HCT116 (cell line): ENCODE results near the gene SEZ6L2.

Experiments
- CTCF ChIP-seq, 3 experiments: fragments of 200-600 bp in 1 of 3; sonication (generic) in 1 of 3; IDR thresholded peaks in 2 of 3; conservative IDR thresholded peaks in 1 of 3; 2 replicates each; pipeline ENCODE4 v1.5.1; 2012 to 2017; ENCODE audit warnings: low read depth in 2 of 3, low read length in 2 of 3, antibody characterized with exemption in 1 of 3, borderline replicate concordance in 1 of 3, control low read depth in 1 of 3, mild to moderate bottlenecking in 1 of 3, mixed read lengths in 1 of 3, mixed run types in 1 of 3, moderate library complexity in 1 of 3; ENCODE audit not compliant: insufficient read depth in 1 of 3
- POLR2A ChIP-seq: IDR thresholded peaks from 2 replicates; pipeline ENCODE4 v1.7.0; 2011; ENCODE audit warnings: borderline replicate concordance; ENCODE audit not compliant: insufficient read depth, insufficient read length; ENCODE audit errors: extremely low read depth

GRCh38 chr16:29926711-29927052 is 27.3 kb upstream of the SEZ6L2 start:
- TF ChIP-seq CTCF (IDR thresholded peaks at IDR 0.05 in 2 of 3, conservative IDR thresholded peaks at IDR 0.05 in 1 of 3; ENCODE audit: borderline replicate concordance in 1 of 3, insufficient read depth in 1 of 3, low read depth in 2 of 3, low read length in 2 of 3): no peak
- no peak for TF ChIP-seq POLR2A
